H4 (cell line): Measurements from ENCODE around the gene SAAL1. TPM values are rescaled to one million over a fixed set of nuclear protein-coding genes. Genes with fewer than 3 reads are reported as not detected.

Experiments used
- DNase-seq: peaks from one replicate; pipeline ENCODE4 v3.0.0-alpha.2; 2015; ENCODE audit warnings: low spot score
- total RNA-seq: library from RNA; depleted of rRNA; stranded (reverse); fragments of >200 nt; shearing (Covaris generic); gene quantifications from 2 replicates; pipeline ENCODE4 v1.2.3, GENCODE V29; 2014

SAAL1 gene
- total RNA-seq, 1 experiment from 2014 or later: 65.3 TPM

DNA sequence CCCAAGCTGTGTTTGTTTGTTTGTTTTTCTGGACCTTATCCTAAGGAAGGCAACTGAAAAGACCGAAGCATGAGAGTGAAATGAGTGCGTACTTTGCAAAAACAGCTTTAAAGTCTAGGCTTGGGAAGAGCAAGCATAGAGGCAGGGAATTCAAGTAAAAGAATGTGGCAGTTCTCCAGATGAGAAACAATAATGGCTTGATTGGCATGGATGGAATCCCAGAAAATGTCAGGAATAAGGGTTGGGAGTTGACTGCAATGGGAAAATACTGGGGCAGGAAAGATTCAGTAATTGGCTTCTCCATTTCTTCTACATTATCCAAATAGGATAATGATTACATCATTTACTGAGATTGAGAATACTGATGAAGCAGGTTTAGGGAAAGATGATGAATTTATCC, 17.5 kb downstream of the SAAL1 start:
- DNase-seq: no peak

- no peak for DNase-seq
Measured at GRCh38 chr11:18081551-18081950, 24.3 kb downstream of the SAAL1 start.

DNA sequence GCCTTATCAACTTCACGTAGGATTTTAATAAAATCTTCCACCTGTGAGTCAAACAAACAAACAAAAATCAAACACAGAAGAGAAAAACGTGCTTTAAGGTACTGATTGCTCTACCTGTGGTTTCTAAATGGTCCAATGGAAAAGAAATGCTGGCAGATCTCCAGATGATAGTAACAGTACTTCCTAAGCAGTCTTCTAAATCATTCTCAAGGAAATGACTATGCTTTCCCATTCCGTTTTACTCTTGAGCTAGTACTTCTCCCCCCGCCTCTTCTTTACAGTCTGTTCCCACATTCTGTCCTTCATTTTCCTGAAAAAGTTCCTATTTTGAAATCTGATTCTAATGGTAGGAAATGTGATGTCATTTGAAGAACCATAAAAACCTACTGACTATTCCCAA, 25.4 kb downstream of the SAAL1 start:
- DNase-seq: no peak

DNA sequence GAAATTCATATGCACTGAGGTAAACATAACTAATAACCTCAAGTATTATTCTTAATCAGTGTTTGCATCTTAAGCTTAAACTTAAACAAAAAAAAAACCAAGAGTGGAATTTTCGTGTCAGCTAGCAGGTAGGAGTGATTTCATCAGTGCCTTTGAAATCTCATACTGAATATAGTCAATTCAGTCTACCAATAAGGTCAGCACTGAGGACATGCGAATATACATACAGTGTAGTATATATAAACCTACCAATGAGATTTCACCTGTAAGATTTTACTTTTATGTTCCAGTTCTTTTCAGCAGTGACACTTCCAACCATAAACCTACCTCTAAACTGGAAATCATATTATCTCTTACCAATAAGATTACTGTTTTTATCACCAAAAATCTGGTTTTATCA, 27.0 kb downstream of the SAAL1 start:
- DNase-seq: no peak

DNA sequence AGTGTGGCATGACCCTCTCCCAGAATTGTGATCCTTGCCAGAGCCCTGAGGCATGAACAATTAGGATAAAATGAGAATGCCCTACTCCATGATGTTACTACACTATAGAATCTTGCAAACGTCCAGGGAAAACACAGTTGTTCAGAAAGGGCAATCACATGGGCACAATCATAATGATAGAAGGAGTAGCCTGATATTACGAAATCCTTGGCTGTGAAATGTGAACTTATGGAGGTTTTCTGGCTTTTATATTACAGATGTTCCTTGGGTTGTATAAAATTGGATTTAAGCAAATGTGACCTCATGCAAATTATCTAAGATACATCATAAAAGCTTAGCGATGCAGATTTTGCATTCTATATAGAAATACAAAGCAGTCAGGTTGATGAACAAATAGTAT, 30.4 kb downstream of the SAAL1 start:
- no peak for DNase-seq

GRCh38 chr11:18071098-18071705, 34.7 kb downstream of the SAAL1 start:
- no peak for DNase-seq

- DNase-seq: no peak
Measured at GRCh38 chr11:18067372-18067771, 38.5 kb downstream of the SAAL1 start.

DNA sequence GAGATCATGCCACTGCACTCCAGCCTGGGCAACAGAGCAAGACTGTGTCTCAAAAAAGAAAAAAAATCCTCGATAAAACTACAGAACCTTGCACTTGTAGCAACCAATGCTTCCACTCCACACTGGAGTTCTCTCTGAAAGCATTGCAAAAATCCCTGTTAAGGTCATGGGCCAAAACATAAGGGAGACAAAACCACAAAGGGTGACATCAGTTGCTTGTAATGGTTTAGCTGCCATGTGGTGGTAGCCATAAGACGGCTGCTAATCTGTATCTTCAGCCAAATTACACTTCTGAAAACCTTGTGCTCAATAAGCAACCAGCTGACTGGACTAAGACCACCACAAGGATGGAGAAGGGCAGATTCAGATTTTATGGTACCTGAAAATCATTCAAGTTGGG, 39.3 kb downstream of the SAAL1 start:
- no peak for DNase-seq

GRCh38 chr11:18065572-18065971, 40.3 kb downstream of the SAAL1 start:
- DNase-seq: no peak

DNA sequence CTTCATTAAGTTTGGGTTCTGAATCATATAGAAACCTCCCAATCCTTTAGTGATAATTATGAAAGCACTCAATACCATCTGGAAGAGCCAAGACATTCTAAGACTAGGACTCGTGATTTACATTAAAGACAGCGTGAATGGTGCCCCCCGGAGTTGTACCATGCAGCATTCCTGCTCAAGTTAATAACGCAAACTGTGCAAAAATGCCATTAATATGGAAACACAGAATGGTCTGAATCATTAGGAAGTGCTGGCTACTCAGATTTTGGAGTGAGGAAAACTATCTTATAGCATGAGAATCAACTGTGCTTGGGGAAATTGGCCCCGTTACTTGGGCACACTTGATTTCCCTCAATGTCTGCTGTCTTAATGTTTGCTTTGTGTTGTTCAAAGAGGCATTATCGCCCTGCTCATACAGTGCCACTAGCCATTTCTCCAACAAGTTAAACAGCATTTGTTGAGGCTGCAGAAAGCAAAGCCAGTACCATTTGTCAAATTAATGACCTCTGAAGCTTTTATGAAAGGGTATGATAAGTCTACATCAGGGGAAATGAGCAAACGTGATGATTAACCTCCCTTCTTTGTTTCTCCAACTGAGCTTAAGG, 41.3 kb downstream of the SAAL1 start:
- DNase-seq: no peak

DNA sequence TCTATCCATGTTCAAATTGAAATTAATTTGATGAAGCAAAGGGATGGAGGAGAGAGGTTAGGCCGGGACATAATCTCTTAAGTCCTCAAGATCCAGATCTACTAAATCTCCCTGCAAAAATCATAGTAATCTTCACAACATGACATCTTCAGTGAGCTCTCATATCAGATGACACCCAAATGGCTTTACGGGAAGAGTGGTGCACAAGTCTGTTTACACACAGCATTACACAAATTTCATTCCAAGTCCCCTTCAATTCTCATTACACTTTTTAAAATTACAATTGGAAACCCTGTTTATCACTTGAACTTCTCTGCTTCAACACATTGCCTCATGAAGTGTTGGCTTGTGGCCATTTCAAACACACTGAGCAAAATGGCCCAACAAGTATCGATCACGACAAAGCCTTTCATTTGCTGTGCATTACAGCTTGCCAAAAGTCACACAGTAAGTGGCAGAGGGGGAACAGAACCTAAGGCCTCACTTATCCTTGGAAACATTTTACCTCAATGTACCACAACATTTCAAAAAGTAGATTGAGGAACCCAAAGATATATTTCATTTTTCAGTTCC, 41.9 kb downstream of the SAAL1 start:
- DNase-seq: no peak

- DNase-seq: no peak
Measured at GRCh38 chr11:18063125-18063524, 42.8 kb downstream of the SAAL1 start.

- no peak for DNase-seq
Measured at GRCh38 chr11:18061351-18061750, 44.5 kb downstream of the SAAL1 start.

GRCh38 chr11:18056561-18057181, 49.2 kb downstream of the SAAL1 start:
- no peak for DNase-seq

- DNase-seq: no peak
Measured at GRCh38 chr11:18054511-18055103, 51.3 kb downstream of the SAAL1 start.

DNA sequence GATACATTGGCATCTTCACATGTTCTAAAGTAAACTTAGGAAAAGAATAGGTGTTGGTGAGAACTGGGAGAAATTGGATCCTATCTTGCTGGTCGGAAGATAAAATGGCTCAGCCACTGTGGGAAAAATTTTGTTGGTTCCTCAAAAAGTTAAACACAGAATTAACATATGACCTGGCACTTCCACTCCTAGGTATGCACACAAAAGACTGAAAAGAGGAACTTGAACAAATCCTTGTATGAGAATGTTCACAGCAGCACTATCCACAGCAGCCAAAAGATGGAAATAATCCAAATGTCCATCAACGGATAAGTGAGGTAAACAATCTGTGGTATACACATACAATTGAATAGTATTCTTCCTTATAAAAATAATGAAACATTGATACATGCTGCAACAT, 55.0 kb downstream of the SAAL1 start:
- no peak for DNase-seq

- peak; percentile 22 for DNase-seq
Measured at GRCh38 chr11:18046116-18046777, 59.6 kb downstream of the SAAL1 start, which contains the start of gene TPH1. TPH1 (minus strand) TSS chr11:18046269; CDS start chr11:18040762, 5,507 bp downstream.

GRCh38 chr11:18036456-18036855, 69.4 kb downstream of the SAAL1 start:
- no peak for DNase-seq
